ENCODE data around the gene SBF2. TPM values are rescaled to one million over a fixed set of nuclear protein-coding genes. Genes with fewer than 3 reads are reported as not detected.

The SBF2 gene
- total RNA-seq, 4 donors from 2014 or later, result 67.5 to 92.9 (median 71.6) TPM

DNA sequence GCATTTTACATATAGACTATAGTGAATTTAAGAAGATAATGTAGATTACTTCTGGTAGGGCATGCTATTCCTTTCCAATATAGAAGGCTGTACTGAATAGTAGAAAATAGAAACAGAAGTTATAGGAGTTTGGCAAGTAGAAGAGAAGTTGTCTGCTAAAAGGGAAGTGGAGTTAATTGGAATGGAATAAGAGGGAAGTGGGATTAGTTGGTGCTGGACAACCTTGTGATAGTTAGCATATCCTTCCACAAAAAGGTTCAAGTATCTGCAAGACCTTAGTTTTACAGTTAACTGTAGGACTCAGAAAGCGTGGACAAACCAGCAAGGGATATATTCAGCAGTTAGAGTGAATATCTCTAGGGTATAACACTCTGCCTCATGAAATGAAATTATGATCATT is 444.6 kb downstream of the SBF2 start:
- Histone ChIP-seq H3K36me3 (peaks cover 2 to 4% of the 10 kb centered on the region in 2 donors), H3K27me3 (no peaks in the 10 kb centered on the region), H3K4me3 (replicated peaks in 1 of 3) (no peak overlapping the region), H3K4me1 (no peaks in the 10 kb centered on the region), H3K9me3 (no peaks in the 10 kb centered on the region), H3K27ac (no peak overlapping the region)
- TF ChIP-seq CTCF (IDR thresholded peaks at IDR 0.05) (no peak), POLR2A (IDR thresholded peaks at IDR 0.05) (no peak)
- intact Hi-C loops (cut with DNase I), result no loop called here
- 97% methylated on average over 1 of the region's 1 CpG for WGBS, 2 donors
- no peak for DNase-seq

DNA sequence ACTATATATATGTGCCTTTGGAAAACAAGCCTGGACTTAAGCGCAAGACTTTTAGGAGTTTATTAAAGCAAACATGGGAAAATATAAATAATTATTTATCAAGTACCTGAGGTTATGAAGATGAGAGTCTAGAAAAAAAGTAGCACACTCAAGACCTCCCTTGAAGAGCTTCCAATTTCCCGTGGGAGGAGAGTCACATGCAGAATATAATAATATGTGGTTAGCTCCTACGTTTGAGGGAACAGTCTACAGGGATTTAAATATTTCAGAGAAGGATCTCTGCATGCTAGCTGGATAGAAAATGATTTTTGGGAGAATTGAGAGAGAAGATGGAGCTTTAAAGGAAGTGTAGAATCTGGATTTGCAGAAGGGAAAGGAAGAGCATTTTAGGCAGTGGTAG is 446.4 kb downstream of the SBF2 start:
- DNase-seq, result no peak
- no peak overlapping the region for H3K4me3 ChIP-seq (replicated peaks in 1 of 3)
- intact Hi-C loops (cut with DNase I), result no loop called here
- no peak overlapping the region for H3K27ac ChIP-seq
- 50 to 51% methylated on average over 3 of the region's 3 CpGs for WGBS, 2 donors
- H3K4me1 ChIP-seq, result no peaks in the 10 kb centered on the region
- H3K9me3 ChIP-seq, result no peaks in the 10 kb centered on the region
- H3K36me3 ChIP-seq, result peaks cover 2 to 4% of the 10 kb centered on the region in 2 donors
- H3K27me3 ChIP-seq, result no peaks in the 10 kb centered on the region
- TF ChIP-seq CTCF (IDR thresholded peaks at IDR 0.05), result no peak
- no peak for TF ChIP-seq POLR2A (IDR thresholded peaks at IDR 0.05)

DNA sequence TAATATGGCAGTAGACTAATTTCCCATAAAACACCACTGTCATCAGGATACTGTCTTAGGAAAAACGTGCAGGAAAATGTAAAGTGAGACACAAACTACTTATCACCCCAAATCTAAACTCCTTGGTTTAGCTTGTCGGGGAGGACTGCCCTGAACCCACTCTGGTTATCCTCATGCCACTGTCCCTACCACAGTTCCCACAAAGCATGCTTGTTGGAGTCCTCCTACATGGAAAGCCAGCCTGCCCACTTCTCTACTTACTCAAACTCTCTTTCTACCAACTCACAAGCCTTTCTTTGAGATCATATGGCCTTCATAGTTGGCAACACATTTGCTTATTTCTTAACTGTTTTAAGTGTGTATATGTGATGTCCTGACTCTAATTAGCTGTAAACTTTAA is 451.1 kb downstream of the SBF2 start:
- Histone ChIP-seq H3K9me3 (no peaks in the 10 kb centered on the region), H3K27ac (no peak overlapping the region), H3K4me1 (no peaks in the 10 kb centered on the region), H3K4me3 (replicated peaks in 1 of 3) (no peak overlapping the region), H3K27me3 (no peaks in the 10 kb centered on the region), H3K36me3 (peaks cover 0 to 5% of the 10 kb centered on the region in 2 donors)
- no peak for TF ChIP-seq POLR2A (IDR thresholded peaks at IDR 0.05)
- TF ChIP-seq CTCF (IDR thresholded peaks at IDR 0.05), result no peak
- 83 to 86% methylated on average over 2 of the region's 2 CpGs for WGBS, 2 donors
- intact Hi-C loops (cut with DNase I), result no loop called here
- no peak for DNase-seq

DNA sequence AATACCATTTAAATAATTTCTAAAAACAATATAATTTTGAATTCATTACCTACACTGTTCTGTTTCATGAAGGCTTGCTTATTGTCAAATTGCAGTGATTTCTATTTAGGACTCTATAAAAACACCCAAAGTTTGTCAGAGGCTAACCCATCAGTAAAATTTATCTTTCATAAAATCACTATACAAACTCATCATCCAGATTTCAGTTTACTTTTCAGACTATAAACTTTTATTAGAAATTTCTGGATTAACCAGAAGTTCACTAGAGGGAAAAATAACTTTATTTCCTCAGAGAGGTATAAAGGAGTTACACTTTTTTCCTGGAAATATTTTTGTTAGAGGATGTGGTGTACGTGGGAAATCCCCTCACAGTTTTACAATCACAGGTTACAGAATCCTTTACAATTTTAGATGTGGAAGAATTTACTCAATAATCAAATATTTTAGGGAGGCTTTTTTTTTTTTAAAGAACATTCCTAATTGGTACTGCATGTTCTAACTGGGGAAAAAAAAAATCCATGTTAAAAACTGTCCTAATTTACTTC is 453.5 kb downstream of the SBF2 start:
- TF ChIP-seq POLR2A (IDR thresholded peaks at IDR 0.05) (no peak), CTCF (IDR thresholded peaks at IDR 0.05) (no peak)
- Histone ChIP-seq H3K4me3 (replicated peaks in 1 of 3) (no peak overlapping the region), H3K27ac (no peak overlapping the region), H3K27me3 (no peaks in the 10 kb centered on the region), H3K4me1 (no peaks in the 10 kb centered on the region), H3K36me3 (peaks cover 0 to 3% of the 10 kb centered on the region in 2 donors), H3K9me3 (no peaks in the 10 kb centered on the region)
- intact Hi-C loops (cut with DNase I), result no loop called here
- DNase-seq, result no peak
- WGBS, 2 donors, result 70 to 74% methylated on average over 1 of the region's 1 CpG

DNA sequence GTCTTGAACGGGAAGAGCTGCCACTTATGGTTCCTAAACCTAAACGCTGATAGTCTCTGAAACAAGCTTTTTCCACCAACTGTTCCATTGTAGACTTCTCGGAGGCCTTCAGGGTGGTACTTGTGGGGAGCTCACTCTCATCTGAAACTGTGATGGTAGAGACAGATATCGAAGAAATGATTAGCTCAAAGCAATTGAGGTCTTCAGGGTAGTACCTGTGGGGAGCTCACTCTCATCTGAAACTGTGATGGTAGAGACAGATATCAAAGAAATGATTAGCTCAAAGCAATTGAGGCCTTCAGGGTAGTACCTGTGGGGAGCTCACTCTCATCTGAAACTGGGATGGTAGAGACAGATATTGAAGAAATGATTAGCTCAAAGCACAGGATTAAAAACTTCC is 454.5 kb downstream of the SBF2 start:
- intact Hi-C loops (cut with DNase I), result no loop called here

More for the DNA sequence above, 454.5 kb downstream of the SBF2 start:
- Histone ChIP-seq H3K27me3 (no peaks in the 10 kb centered on the region), H3K4me3 (replicated peaks in 1 of 3) (no peak overlapping the region), H3K27ac (no peak overlapping the region), H3K9me3 (no peaks in the 10 kb centered on the region), H3K4me1 (no peaks in the 10 kb centered on the region), H3K36me3 (peaks cover 0 to 2% of the 10 kb centered on the region in 2 donors)
- TF ChIP-seq POLR2A (IDR thresholded peaks at IDR 0.05), result no peak
- no peak for TF ChIP-seq CTCF (IDR thresholded peaks at IDR 0.05)
- no peak for DNase-seq
- WGBS, 2 donors, result 87 to 94% methylated on average over 4 of the region's 4 CpGs
